D721Med (cell line): ENCODE results near the gene NUDT2.

ENCODE experiments used
- DNase-seq: peaks from one replicate; pipeline ENCODE4 v3.0.0; 2011; ENCODE audit warnings: low spot score; ENCODE audit not compliant: insufficient read length
- FAIRE-seq: peaks from 2 replicates; lab custom pipeline; 2011; peaks lifted over from hg19 to GRCh38; lab: Jason Lieb, UNC
- CTCF ChIP-seq: IDR thresholded peaks from 2 replicates; pipeline ENCODE4 v1.5.1; 2012; ENCODE audit warnings: mild to moderate bottlenecking, control low read depth; ENCODE audit not compliant: insufficient read depth; ENCODE audit errors: missing control alignments

Gene NUDT2

GRCh38 chr9:34382054-34382453, 52.7 kb downstream of the NUDT2 start:
- FAIRE-seq (no peak), DNase-seq (no peak)
- no peak for TF ChIP-seq CTCF

- TF ChIP-seq CTCF, result no peak
- no peak for FAIRE-seq
- DNase-seq, result no peak
Observed at GRCh38 chr9:34382879-34383278, 53.5 kb downstream of the NUDT2 start.

- TF ChIP-seq CTCF, result no peak
- DNase-seq (no peak), FAIRE-seq (no peak)
Observed at GRCh38 chr9:34383904-34384303, 54.5 kb downstream of the NUDT2 start.

GRCh38 chr9:34384368-34385165, 55.2 kb downstream of the NUDT2 start:
- no peak for TF ChIP-seq CTCF
- DNase-seq (no peak), FAIRE-seq (no peak)

- no peak for FAIRE-seq
- no peak for DNase-seq
- TF ChIP-seq CTCF, result no peak
Observed at GRCh38 chr9:34385561-34386230, 56.3 kb downstream of the NUDT2 start.

GRCh38 chr9:34386656-34387055, 57.3 kb downstream of the NUDT2 start:
- DNase-seq, result no peak
- TF ChIP-seq CTCF, result no peak
- no peak for FAIRE-seq

- FAIRE-seq (no peak), DNase-seq (no peak)
- no peak for TF ChIP-seq CTCF
Observed at GRCh38 chr9:34387239-34387638, 57.9 kb downstream of the NUDT2 start.
